Muscle of leg (tissue), 11 donors: ENCODE data around the gene PRDM16. TPM values are rescaled to one million over a fixed set of nuclear protein-coding genes. Genes with fewer than 3 reads are reported as not detected.

Experiments used
- DNase-seq: peaks from one replicate; pipeline ENCODE4 v3.0.0; 2013
- H3K27ac ChIP-seq: one replicate; pipeline ENCODE4 v1.5.1; 2013; ENCODE audit warnings: mild to moderate bottlenecking, low read length, control low read depth
- H3K27me3 ChIP-seq: one replicate; pipeline ENCODE4 v1.6.1; 2013; ENCODE audit warnings: low read length; ENCODE audit not compliant: control insufficient read depth, insufficient read depth
- H3K36me3 ChIP-seq: one replicate; pipeline ENCODE4 v1.6.1; 2013; ENCODE audit warnings: low read length; ENCODE audit not compliant: control insufficient read depth, insufficient read depth
- H3K4me1 ChIP-seq: one replicate; pipeline ENCODE4 v1.6.1; 2013; ENCODE audit warnings: low read length; ENCODE audit not compliant: control insufficient read depth, insufficient read depth
- H3K4me3 ChIP-seq: one replicate; pipeline ENCODE4 v1.5.1; 2013; ENCODE audit warnings: low read length, control low read depth
- H3K9me3 ChIP-seq: replicated peaks from 2 replicates; pipeline ENCODE4 v1.6.1; 2013; ENCODE audit warnings: low read depth, low read length; ENCODE audit not compliant: control insufficient read depth
- WGBS: methylation state at CpG from one replicate; pipeline ENCODE4 v1.1.5; 2013; ENCODE audit warnings: missing lambda C conversion rate; ENCODE audit not compliant: insufficient coverage; 5-methylcytosine and 5-hydroxymethylcytosine counted together
- polyA plus RNA-seq, 8 donors: library from polyadenylated mRNA; unstranded; fragments of 120-200 nt; gene quantifications; one replicate each; pipeline versions ENCODE4 v1.2.1 to v1.2.3, GENCODE V29; 2013; ENCODE audit warnings: inconsistent platforms in 1 of 8, low replicate concordance in 1 of 8; ENCODE audit not compliant: insufficient read length in 8 of 8, insufficient read depth in 1 of 8
- total RNA-seq: library from RNA; stranded (reverse); fragments of 120-200 nt; gene quantifications from one replicate; pipeline ENCODE4 v1.2.4, GENCODE V29; 2013

PRDM16 gene
- total and polyA plus RNA-seq, 9 donors = 0.43 to 1.9 (median 0.95) TPM

GRCh38 chr1:3373700-3374405, 304.9 kb downstream of the PRDM16 start:
- Histone ChIP-seq H3K27ac (no peak overlapping the region), H3K4me3 (no peak overlapping the region), H3K27me3 (peaks cover 20% of the 10 kb centered on the region), H3K9me3 (no peaks in the 10 kb centered on the region), H3K4me1 (peaks cover 18% of the 10 kb centered on the region), H3K36me3 (no peaks in the 10 kb centered on the region)
- 69% methylated on average over 13 of the region's 20 CpGs for WGBS
- no peak for DNase-seq

- H3K27me3 ChIP-seq = peaks cover 16% of the 10 kb centered on the region
- no peak for DNase-seq
- H3K4me3 ChIP-seq = no peak overlapping the region
- no peak overlapping the region for H3K27ac ChIP-seq
- WGBS = 60% methylated on average over 11 of the region's 11 CpGs
- no peaks in the 10 kb centered on the region for H3K36me3 ChIP-seq
- H3K9me3 ChIP-seq = no peaks in the 10 kb centered on the region
- H3K4me1 ChIP-seq = peaks cover 4% of the 10 kb centered on the region
Observed at GRCh38 chr1:3375245-3375644, 306.2 kb downstream of the PRDM16 start.

GRCh38 chr1:3377166-3377565, 308.2 kb downstream of the PRDM16 start:
- Histone ChIP-seq H3K27ac (no peak overlapping the region), H3K4me3 (no peak overlapping the region), H3K4me1 (no peaks in the 10 kb centered on the region), H3K9me3 (no peaks in the 10 kb centered on the region), H3K36me3 (no peaks in the 10 kb centered on the region), H3K27me3 (peaks cover 18% of the 10 kb centered on the region)
- WGBS = 86% methylated on average over 5 of the region's 12 CpGs
- DNase-seq = no peak

- H3K27ac ChIP-seq = no peak overlapping the region
- WGBS = 76% methylated on average over 23 of the region's 24 CpGs
- H3K36me3 ChIP-seq = no peaks in the 10 kb centered on the region
- no peak for DNase-seq
- peaks cover 18% of the 10 kb centered on the region for H3K27me3 ChIP-seq
- no peak overlapping the region for H3K4me3 ChIP-seq
- H3K4me1 ChIP-seq = no peaks in the 10 kb centered on the region
- no peaks in the 10 kb centered on the region for H3K9me3 ChIP-seq
Observed at GRCh38 chr1:3377604-3378279, 308.7 kb downstream of the PRDM16 start.

- WGBS = 91% methylated on average over 7 of the region's 17 CpGs
Observed at GRCh38 chr1:3378411-3379208, 309.6 kb downstream of the PRDM16 start.

GRCh38 chr1:3379934-3380333, 310.9 kb downstream of the PRDM16 start:
- H3K27ac ChIP-seq = no peak overlapping the region
- H3K36me3 ChIP-seq = no peaks in the 10 kb centered on the region
- H3K9me3 ChIP-seq = no peaks in the 10 kb centered on the region
- no peaks in the 10 kb centered on the region for H3K4me1 ChIP-seq
- H3K4me3 ChIP-seq = no peak overlapping the region
- no peak for DNase-seq
- H3K27me3 ChIP-seq = peaks cover 17% of the 10 kb centered on the region
- WGBS = 94% methylated on average over 4 of the region's 6 CpGs

More at GRCh38 chr1:3378411-3379208, 309.6 kb downstream of the PRDM16 start:
- DNase-seq = no peak
- no peaks in the 10 kb centered on the region for H3K36me3 ChIP-seq
- H3K27ac ChIP-seq = no peak overlapping the region
- H3K4me1 ChIP-seq = no peaks in the 10 kb centered on the region
- H3K27me3 ChIP-seq = peaks cover 14% of the 10 kb centered on the region
- no peaks in the 10 kb centered on the region for H3K9me3 ChIP-seq
- no peak overlapping the region for H3K4me3 ChIP-seq

GRCh38 chr1:3380469-3380868, 311.5 kb downstream of the PRDM16 start:
- Histone ChIP-seq H3K4me1 (no peaks in the 10 kb centered on the region), H3K9me3 (no peaks in the 10 kb centered on the region), H3K36me3 (no peaks in the 10 kb centered on the region), H3K27me3 (peaks cover 15% of the 10 kb centered on the region), H3K4me3 (no peak overlapping the region), H3K27ac (no peak overlapping the region)
- WGBS = 59% methylated on average over 8 of the region's 11 CpGs
- no peak for DNase-seq

GRCh38 chr1:3381901-3382300, 312.9 kb downstream of the PRDM16 start:
- Histone ChIP-seq H3K9me3 (no peaks in the 10 kb centered on the region), H3K27me3 (peaks cover 14% of the 10 kb centered on the region), H3K36me3 (no peaks in the 10 kb centered on the region), H3K4me3 (no peak overlapping the region), H3K4me1 (no peaks in the 10 kb centered on the region), H3K27ac (no peak overlapping the region)
- 51% methylated on average over 4 of the region's 10 CpGs for WGBS
- no peak for DNase-seq

GRCh38 chr1:3382326-3383057, 313.5 kb downstream of the PRDM16 start:
- 74% methylated on average over 11 of the region's 14 CpGs for WGBS
- Histone ChIP-seq H3K27me3 (peaks cover 20% of the 10 kb centered on the region), H3K4me1 (no peaks in the 10 kb centered on the region), H3K4me3 (no peak overlapping the region), H3K27ac (no peak overlapping the region), H3K9me3 (no peaks in the 10 kb centered on the region), H3K36me3 (no peaks in the 10 kb centered on the region)
- DNase-seq = no peak
